Measurements from ENCODE around the gene CCDC148.

The CCDC148 gene

DNA sequence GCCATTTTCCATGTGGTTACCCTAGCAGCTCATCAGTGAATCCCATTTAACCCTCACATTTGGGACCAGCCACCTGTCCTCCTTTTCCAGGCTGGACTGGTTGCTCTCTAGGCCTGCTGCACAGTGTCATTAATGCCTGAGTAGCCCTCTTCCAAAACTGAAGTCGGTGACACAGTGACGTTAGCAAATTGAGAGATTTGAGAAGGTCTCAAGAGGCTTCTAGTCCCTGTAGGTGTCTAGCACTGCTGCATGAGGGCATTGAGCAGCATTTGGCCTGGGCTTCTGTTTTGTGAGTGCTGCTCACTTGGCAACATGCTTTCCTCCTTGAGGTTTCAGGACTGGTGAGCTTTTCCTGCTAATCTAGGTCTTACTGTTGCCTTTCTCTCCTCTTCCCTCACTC lies 36.9 kb upstream of the CCDC148 start:
- peaks cover 43% of the 10 kb centered on the region for H3K4me1 ChIP-seq (ENCODE audit: insufficient read depth, low read length)
- no peaks in the 10 kb centered on the region for H3K27me3 ChIP-seq (ENCODE audit: insufficient read depth, low read length)
- H3K27ac ChIP-seq (ENCODE audit: low read length): no peak overlapping the region
- no peak overlapping the region for H3K4me3 ChIP-seq (ENCODE audit: low read length)
- no peaks in the 10 kb centered on the region for H3K9me3 ChIP-seq (ENCODE audit: insufficient read depth, low read depth, low read length)
- H3K36me3 ChIP-seq (ENCODE audit: insufficient read depth, low read depth, low read length): no peaks in the 10 kb centered on the region
- H3K9ac ChIP-seq (ENCODE audit: low read depth, low read length): no peak overlapping the region

- Histone ChIP-seq H3K4me1 (ENCODE audit: insufficient read depth, low read length) (peaks cover 37% of the 10 kb centered on the region), H3K4me3 (ENCODE audit: low read length) (no peak overlapping the region), H3K9me3 (ENCODE audit: insufficient read depth, low read depth, low read length) (no peaks in the 10 kb centered on the region), H3K36me3 (ENCODE audit: insufficient read depth, low read depth, low read length) (no peaks in the 10 kb centered on the region), H3K27me3 (ENCODE audit: insufficient read depth, low read length) (no peaks in the 10 kb centered on the region), H3K27ac (ENCODE audit: low read length) (no peak overlapping the region), H3K9ac (ENCODE audit: low read depth, low read length) (no peak overlapping the region)
Measured at GRCh38 chr2:158491072-158491471, 34.5 kb upstream of the CCDC148 start.

GRCh38 chr2:158489366-158490112 lies 33.0 kb upstream of the CCDC148 start:
- Histone ChIP-seq H3K36me3 (ENCODE audit: insufficient read depth, low read depth, low read length) (no peaks in the 10 kb centered on the region), H3K4me3 (ENCODE audit: low read length) (peak overlapping the region; percentile 23; the same call in 1 of the 2 replicates), H3K4me1 (ENCODE audit: insufficient read depth, low read length) (peaks cover 45% of the 10 kb centered on the region), H3K9ac (ENCODE audit: low read depth, low read length) (peak overlapping the region; percentile 17; the same call in 1 of the 2 replicates), H3K9me3 (ENCODE audit: insufficient read depth, low read depth, low read length) (no peaks in the 10 kb centered on the region), H3K27me3 (ENCODE audit: insufficient read depth, low read length) (no peaks in the 10 kb centered on the region), H3K27ac (ENCODE audit: low read length) (no peak overlapping the region)

- Histone ChIP-seq H3K27ac (ENCODE audit: low read length) (no peak overlapping the region), H3K4me3 (ENCODE audit: low read length) (no peak overlapping the region; the same call in 1 of the 2 replicates), H3K36me3 (ENCODE audit: insufficient read depth, low read depth, low read length) (no peaks in the 10 kb centered on the region), H3K27me3 (ENCODE audit: insufficient read depth, low read length) (no peaks in the 10 kb centered on the region), H3K9me3 (ENCODE audit: insufficient read depth, low read depth, low read length) (no peaks in the 10 kb centered on the region), H3K4me1 (ENCODE audit: insufficient read depth, low read length) (peaks cover 45% of the 10 kb centered on the region), H3K9ac (ENCODE audit: low read depth, low read length) (no peak overlapping the region)
Measured at GRCh38 chr2:158488442-158489216, 32.1 kb upstream of the CCDC148 start.

GRCh38 chr2:158487419-158487818 lies 30.9 kb upstream of the CCDC148 start:
- Histone ChIP-seq H3K27me3 (ENCODE audit: insufficient read depth, low read length) (no peaks in the 10 kb centered on the region), H3K4me1 (ENCODE audit: insufficient read depth, low read length) (peaks cover 45% of the 10 kb centered on the region), H3K4me3 (ENCODE audit: low read length) (no peak overlapping the region), H3K27ac (ENCODE audit: low read length) (no peak overlapping the region), H3K9ac (ENCODE audit: low read depth, low read length) (no peak overlapping the region), H3K36me3 (ENCODE audit: insufficient read depth, low read depth, low read length) (no peaks in the 10 kb centered on the region), H3K9me3 (ENCODE audit: insufficient read depth, low read depth, low read length) (no peaks in the 10 kb centered on the region)

DNA sequence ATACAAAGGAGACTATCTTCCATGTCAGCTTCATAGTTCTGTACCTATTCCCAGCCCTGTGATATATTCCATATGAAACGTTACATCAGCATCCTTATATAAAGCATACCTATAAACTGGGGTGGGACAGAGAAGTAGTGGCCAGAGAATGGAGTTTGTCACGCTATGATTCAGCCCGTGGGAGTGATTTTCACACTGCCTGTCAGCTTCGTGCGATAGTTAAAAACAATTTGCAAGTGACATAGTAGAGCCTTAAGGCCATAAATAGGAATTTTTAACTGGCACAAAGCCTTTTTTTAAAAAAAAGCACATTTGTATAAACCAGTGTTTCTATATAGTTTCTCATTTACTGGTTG lies 30.4 kb upstream of the CCDC148 start:
- Histone ChIP-seq H3K9me3 (ENCODE audit: insufficient read depth, low read depth, low read length) (no peaks in the 10 kb centered on the region), H3K9ac (ENCODE audit: low read depth, low read length) (no peak overlapping the region), H3K27ac (ENCODE audit: low read length) (no peak overlapping the region)

GRCh38 chr2:158486150-158486969 lies 29.8 kb upstream of the CCDC148 start:
- no peaks in the 10 kb centered on the region for H3K36me3 ChIP-seq (ENCODE audit: insufficient read depth, low read depth, low read length)
- H3K27me3 ChIP-seq (ENCODE audit: insufficient read depth, low read length): no peaks in the 10 kb centered on the region
- H3K9ac ChIP-seq (ENCODE audit: low read depth, low read length): no peak overlapping the region
- H3K9me3 ChIP-seq (ENCODE audit: insufficient read depth, low read depth, low read length): no peaks in the 10 kb centered on the region
- H3K4me3 ChIP-seq (ENCODE audit: low read length): no peak overlapping the region
- H3K4me1 ChIP-seq (ENCODE audit: insufficient read depth, low read length): peaks cover 45% of the 10 kb centered on the region
- no peak overlapping the region for H3K27ac ChIP-seq (ENCODE audit: low read length)

More for the DNA sequence above, 30.4 kb upstream of the CCDC148 start:
- Histone ChIP-seq H3K36me3 (ENCODE audit: insufficient read depth, low read depth, low read length) (no peaks in the 10 kb centered on the region), H3K4me1 (ENCODE audit: insufficient read depth, low read length) (peaks cover 45% of the 10 kb centered on the region), H3K4me3 (ENCODE audit: low read length) (no peak overlapping the region), H3K27me3 (ENCODE audit: insufficient read depth, low read length) (no peaks in the 10 kb centered on the region)

DNA sequence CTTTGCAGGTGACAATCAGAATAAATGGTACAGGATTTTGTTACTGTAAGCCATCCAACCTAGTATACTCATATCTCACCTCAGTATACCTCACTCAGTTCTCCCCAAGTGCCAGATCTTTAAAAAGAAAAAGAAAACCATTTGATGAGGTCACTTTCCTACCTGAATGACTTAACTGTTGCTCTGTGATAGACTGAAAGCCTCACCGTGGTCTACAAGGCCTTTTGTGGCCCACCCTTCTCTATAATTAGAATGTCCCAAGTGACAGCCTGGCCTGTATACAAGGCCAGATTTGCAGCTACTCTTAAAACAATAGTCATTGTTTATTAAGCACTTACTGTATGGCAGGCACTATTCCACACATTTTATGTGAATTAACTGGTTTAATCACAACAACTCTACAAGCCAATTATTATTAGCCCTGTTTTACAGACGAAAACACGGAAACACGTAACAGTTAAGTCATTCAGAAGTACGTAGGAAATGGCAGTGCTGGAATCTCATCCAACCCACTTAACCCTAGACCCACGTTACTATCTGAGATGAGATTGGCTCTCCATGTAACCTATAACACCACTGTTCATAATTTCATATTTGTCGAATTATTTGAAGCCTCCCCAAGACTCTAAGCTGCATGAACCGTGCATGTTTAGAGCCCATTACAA lies 28.5 kb upstream of the CCDC148 start:
- peaks cover 32% of the 10 kb centered on the region for H3K4me1 ChIP-seq (ENCODE audit: insufficient read depth, low read length)
- no peaks in the 10 kb centered on the region for H3K9me3 ChIP-seq (ENCODE audit: insufficient read depth, low read depth, low read length)
- H3K9ac ChIP-seq (ENCODE audit: low read depth, low read length): no peak overlapping the region
- no peak overlapping the region for H3K4me3 ChIP-seq (ENCODE audit: low read length)
- no peak overlapping the region for H3K27ac ChIP-seq (ENCODE audit: low read length)
- no peaks in the 10 kb centered on the region for H3K27me3 ChIP-seq (ENCODE audit: insufficient read depth, low read length)
- H3K36me3 ChIP-seq (ENCODE audit: insufficient read depth, low read depth, low read length): no peaks in the 10 kb centered on the region

DNA sequence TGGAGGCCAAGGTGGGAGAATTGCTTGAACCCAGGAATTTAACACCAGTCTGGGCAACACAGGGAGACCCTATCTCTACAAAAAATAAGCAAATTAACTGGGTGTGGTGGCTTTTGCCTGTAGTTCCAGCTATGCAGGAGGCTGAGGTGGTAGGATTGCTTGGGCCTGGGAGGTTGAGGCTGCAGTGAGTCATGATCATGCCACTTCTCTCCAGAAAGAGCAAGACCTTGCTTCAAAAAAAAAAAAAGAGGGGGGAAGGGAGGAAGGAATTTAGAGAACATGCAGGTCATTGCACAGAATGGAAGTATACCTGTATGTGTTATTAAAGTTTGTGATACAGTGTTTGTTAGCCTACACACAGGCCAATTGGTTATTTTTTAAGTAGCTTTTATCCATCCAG lies 26.0 kb upstream of the CCDC148 start:
- Histone ChIP-seq H3K9ac (ENCODE audit: low read depth, low read length) (no peak overlapping the region), H3K9me3 (ENCODE audit: insufficient read depth, low read depth, low read length) (no peaks in the 10 kb centered on the region), H3K36me3 (ENCODE audit: insufficient read depth, low read depth, low read length) (no peaks in the 10 kb centered on the region), H3K4me1 (ENCODE audit: insufficient read depth, low read length) (peaks cover 13% of the 10 kb centered on the region), H3K27me3 (ENCODE audit: insufficient read depth, low read length) (no peaks in the 10 kb centered on the region), H3K4me3 (ENCODE audit: low read length) (no peak overlapping the region), H3K27ac (ENCODE audit: low read length) (no peak overlapping the region)

DNA sequence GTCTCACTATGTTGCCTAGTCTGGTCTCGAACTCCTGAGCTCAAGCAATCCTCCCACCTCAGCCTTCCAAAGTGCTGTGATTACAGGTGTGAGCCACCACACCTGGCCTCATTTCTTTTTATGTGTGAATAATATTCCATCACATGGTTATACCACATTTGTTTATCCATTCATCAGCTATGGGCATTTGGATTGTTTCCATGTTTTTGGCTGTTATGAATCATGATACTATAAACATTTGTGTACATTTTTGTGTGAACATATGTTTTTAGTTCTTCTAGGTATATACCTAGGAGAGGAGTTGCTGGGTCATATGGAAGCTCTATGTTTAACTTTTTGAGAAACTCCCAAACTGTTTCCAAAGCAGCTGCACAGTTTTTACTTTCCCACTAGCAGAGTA lies 24.6 kb upstream of the CCDC148 start:
- H3K4me1 ChIP-seq (ENCODE audit: insufficient read depth, low read length): peaks cover 11% of the 10 kb centered on the region
- no peak overlapping the region for H3K27ac ChIP-seq (ENCODE audit: low read length)
- no peaks in the 10 kb centered on the region for H3K27me3 ChIP-seq (ENCODE audit: insufficient read depth, low read length)
- H3K9me3 ChIP-seq (ENCODE audit: insufficient read depth, low read depth, low read length): no peaks in the 10 kb centered on the region
- H3K4me3 ChIP-seq (ENCODE audit: low read length): no peak overlapping the region
- H3K9ac ChIP-seq (ENCODE audit: low read depth, low read length): no peak overlapping the region
- no peaks in the 10 kb centered on the region for H3K36me3 ChIP-seq (ENCODE audit: insufficient read depth, low read depth, low read length)

DNA sequence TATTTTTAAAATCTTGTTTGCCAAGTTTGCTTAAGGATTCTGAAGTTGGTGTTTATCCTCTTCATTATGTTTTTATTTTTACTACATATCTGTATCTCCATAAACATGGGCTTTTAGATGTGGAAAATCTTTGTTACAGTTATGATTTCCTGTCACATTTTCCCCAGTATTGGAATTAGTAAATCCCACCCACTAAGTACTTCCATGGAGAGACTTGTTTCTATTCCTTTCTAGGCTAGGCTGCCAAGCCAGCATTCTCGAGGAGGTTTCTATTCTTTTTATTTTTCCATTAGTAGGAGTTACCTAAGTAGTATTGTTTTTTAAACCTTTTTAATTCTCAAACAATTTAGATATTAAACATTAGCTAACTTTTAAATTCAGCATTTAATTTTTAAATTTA lies 22.3 kb upstream of the CCDC148 start:
- no peak overlapping the region for H3K4me3 ChIP-seq (ENCODE audit: low read length)
- H3K9me3 ChIP-seq (ENCODE audit: insufficient read depth, low read depth, low read length): no peaks in the 10 kb centered on the region
- no peak overlapping the region for H3K9ac ChIP-seq (ENCODE audit: low read depth, low read length)
- no peaks in the 10 kb centered on the region for H3K36me3 ChIP-seq (ENCODE audit: insufficient read depth, low read depth, low read length)
- H3K27ac ChIP-seq (ENCODE audit: low read length): no peak overlapping the region
- H3K4me1 ChIP-seq (ENCODE audit: insufficient read depth, low read length): peaks cover 8% of the 10 kb centered on the region; the same call in 1 of the 2 replicates
- H3K27me3 ChIP-seq (ENCODE audit: insufficient read depth, low read length): no peaks in the 10 kb centered on the region

All from iPS-20b (cell line).